Glutamatergic neuron (in vitro differentiated cells): Measurements from ENCODE around the gene DPF3. TPM values are rescaled to one million over a fixed set of nuclear protein-coding genes. Genes with fewer than 3 reads are reported as not detected.

Experiments used
- DNase-seq: peaks from one replicate; pipeline ENCODE4 v3.0.0; 2022
- H3K27ac Mint-ChIP-seq: one replicate; pipeline ENCODE4 v1.8.0; 2020; ENCODE audit warnings: mild to moderate bottlenecking, mixed read lengths, inconsistent platforms; ENCODE audit not compliant: unreplicated experiment
- H3K27me3 Mint-ChIP-seq: one replicate; pipeline ENCODE4 v1.8.0; 2020; ENCODE audit warnings: mild to moderate bottlenecking, moderate library complexity, mixed read lengths, inconsistent platforms; ENCODE audit not compliant: unreplicated experiment
- H3K36me3 Mint-ChIP-seq: one replicate; pipeline ENCODE4 v1.8.0; 2020; ENCODE audit warnings: mild to moderate bottlenecking, mixed read lengths, inconsistent platforms; ENCODE audit not compliant: unreplicated experiment
- H3K4me1 Mint-ChIP-seq: one replicate; pipeline ENCODE4 v1.8.0; 2020; ENCODE audit warnings: mild to moderate bottlenecking, low read depth, mixed read lengths, inconsistent platforms; ENCODE audit not compliant: unreplicated experiment
- H3K4me3 Mint-ChIP-seq: one replicate; pipeline ENCODE4 v1.8.0; 2020; ENCODE audit warnings: mild to moderate bottlenecking, mixed read lengths, inconsistent platforms; ENCODE audit not compliant: unreplicated experiment
- H3K9me3 Mint-ChIP-seq: one replicate; pipeline ENCODE4 v1.8.0; 2020; ENCODE audit warnings: mild to moderate bottlenecking, moderate library complexity, mixed read lengths, inconsistent platforms; ENCODE audit not compliant: unreplicated experiment
- CTCF ChIP-seq: fragments of 200-600 bp; sonication (generic); IDR thresholded peaks from one replicate; pipeline ENCODE4 v1.5.0; 2021; ENCODE audit not compliant: partially characterized antibody, unreplicated experiment
- total RNA-seq: library from RNA; stranded (reverse); fragmentation: NEBNext Ultra II Directional; extraction: Animal tissue kit (Norgen Biotek cat#: 25700); gene quantifications from one replicate; pipeline ENCODE4 v1.2.1, GENCODE V29; 2021; ENCODE audit not compliant: unreplicated experiment

DPF3 gene
- total RNA-seq, 1 donor from 2014 or later, result 13.7 TPM

DNA sequence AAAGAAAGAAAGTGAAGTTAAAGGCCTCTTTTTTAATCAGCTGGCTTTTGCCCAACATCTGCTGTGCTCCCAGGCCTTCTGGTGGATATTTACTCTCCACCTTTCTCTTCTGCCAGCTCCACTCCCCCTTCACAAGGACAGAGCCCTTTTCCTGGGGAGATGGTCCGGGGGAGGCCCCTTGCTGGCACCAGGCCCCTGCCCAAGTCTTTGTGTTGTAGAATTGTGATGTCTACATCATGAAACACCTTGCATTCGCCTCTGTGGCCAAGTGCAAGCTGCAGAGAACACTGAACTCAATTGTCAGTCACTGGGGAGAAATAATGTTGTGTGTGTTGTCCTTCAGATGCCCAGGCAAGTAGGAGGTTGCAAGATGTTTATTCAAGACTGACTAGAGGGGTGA, 150.3 kb downstream of the DPF3 start:
- no peak overlapping the region for H3K27ac Mint-ChIP-seq
- H3K36me3 Mint-ChIP-seq, result peaks cover 21% of the 10 kb centered on the region
- peaks cover 7% of the 10 kb centered on the region for H3K9me3 Mint-ChIP-seq
- no peaks in the 10 kb centered on the region for H3K27me3 Mint-ChIP-seq
- peaks cover 5% of the 10 kb centered on the region for H3K4me1 Mint-ChIP-seq
- DNase-seq, result no peak
- H3K4me3 Mint-ChIP-seq, result no peak overlapping the region
- TF ChIP-seq CTCF, result no peak

- Mint-ChIP-seq H3K27ac (no peak overlapping the region), H3K4me3 (no peak overlapping the region), H3K27me3 (no peaks in the 10 kb centered on the region), H3K4me1 (peaks cover 8% of the 10 kb centered on the region), H3K9me3 (peaks cover 7% of the 10 kb centered on the region), H3K36me3 (peaks cover 14% of the 10 kb centered on the region)
- DNase-seq, result no peak
- TF ChIP-seq CTCF, result no peak
These were observed 151.1 kb downstream of the DPF3 start for GRCh38 chr14:72742838-72743195.

DNA sequence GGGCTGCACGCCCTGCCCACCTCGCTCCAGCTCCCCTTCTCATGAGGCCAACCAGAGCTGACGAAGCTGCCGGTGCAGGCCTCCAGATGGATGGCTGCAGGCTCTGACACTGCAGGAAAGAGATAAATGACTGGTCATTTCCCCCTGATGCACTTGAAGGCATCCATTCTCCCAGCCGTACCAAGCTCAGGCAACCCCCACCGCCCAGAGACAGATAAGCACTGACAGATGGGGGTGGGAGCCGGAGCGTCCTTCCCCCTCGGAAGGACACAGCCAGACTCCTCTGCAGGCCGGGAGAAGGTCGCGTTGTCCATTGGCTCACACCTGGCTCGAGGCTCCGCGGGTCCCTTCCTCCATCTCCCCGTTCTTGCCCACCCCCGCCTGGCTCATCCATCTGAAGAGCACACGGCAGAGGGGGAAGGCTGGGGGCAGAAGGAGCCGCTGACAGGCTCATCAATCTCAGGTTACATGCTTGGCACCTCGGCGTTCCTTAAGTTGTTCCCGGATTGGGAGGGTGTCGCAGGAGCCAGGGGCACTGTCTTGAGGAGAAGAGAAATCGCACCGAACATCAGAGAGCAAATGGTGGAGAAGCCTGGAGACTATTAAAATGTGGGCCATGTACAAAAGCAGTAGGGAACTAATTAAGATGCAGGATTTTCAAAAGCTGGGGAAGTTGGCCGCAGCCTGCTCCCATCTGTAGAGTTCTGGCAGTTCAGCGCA, 151.6 kb downstream of the DPF3 start:
- H3K9me3 Mint-ChIP-seq, result peaks cover 5% of the 10 kb centered on the region
- H3K27me3 Mint-ChIP-seq, result no peaks in the 10 kb centered on the region
- no peak for DNase-seq
- H3K4me1 Mint-ChIP-seq, result peaks cover 14% of the 10 kb centered on the region
- H3K27ac Mint-ChIP-seq, result no peak overlapping the region
- peaks cover 11% of the 10 kb centered on the region for H3K36me3 Mint-ChIP-seq
- H3K4me3 Mint-ChIP-seq, result no peak overlapping the region
- no peak for TF ChIP-seq CTCF

- H3K27ac Mint-ChIP-seq, result no peak overlapping the region
- peaks cover 17% of the 10 kb centered on the region for H3K4me1 Mint-ChIP-seq
- no peak for DNase-seq
- no peak for TF ChIP-seq CTCF
- peaks cover 11% of the 10 kb centered on the region for H3K36me3 Mint-ChIP-seq
- H3K9me3 Mint-ChIP-seq, result peaks cover 7% of the 10 kb centered on the region
- no peak overlapping the region for H3K4me3 Mint-ChIP-seq
- no peaks in the 10 kb centered on the region for H3K27me3 Mint-ChIP-seq
These were observed 152.1 kb downstream of the DPF3 start for GRCh38 chr14:72741826-72742117.

GRCh38 chr14:72740966-72741825, 152.7 kb downstream of the DPF3 start:
- H3K9me3 Mint-ChIP-seq, result peaks cover 7% of the 10 kb centered on the region
- no peak for TF ChIP-seq CTCF
- no peak overlapping the region for H3K27ac Mint-ChIP-seq
- H3K4me1 Mint-ChIP-seq, result peaks cover 17% of the 10 kb centered on the region
- no peak overlapping the region for H3K4me3 Mint-ChIP-seq
- H3K27me3 Mint-ChIP-seq, result no peaks in the 10 kb centered on the region
- H3K36me3 Mint-ChIP-seq, result peaks cover 11% of the 10 kb centered on the region
- no peak for DNase-seq
